ENCODE measurements around the gene CNR1.

GRCh38 chr6:88115307-88115706 is 50.8 kb downstream of the CNR1 start:
- TF ChIP-seq, protein P1, sequence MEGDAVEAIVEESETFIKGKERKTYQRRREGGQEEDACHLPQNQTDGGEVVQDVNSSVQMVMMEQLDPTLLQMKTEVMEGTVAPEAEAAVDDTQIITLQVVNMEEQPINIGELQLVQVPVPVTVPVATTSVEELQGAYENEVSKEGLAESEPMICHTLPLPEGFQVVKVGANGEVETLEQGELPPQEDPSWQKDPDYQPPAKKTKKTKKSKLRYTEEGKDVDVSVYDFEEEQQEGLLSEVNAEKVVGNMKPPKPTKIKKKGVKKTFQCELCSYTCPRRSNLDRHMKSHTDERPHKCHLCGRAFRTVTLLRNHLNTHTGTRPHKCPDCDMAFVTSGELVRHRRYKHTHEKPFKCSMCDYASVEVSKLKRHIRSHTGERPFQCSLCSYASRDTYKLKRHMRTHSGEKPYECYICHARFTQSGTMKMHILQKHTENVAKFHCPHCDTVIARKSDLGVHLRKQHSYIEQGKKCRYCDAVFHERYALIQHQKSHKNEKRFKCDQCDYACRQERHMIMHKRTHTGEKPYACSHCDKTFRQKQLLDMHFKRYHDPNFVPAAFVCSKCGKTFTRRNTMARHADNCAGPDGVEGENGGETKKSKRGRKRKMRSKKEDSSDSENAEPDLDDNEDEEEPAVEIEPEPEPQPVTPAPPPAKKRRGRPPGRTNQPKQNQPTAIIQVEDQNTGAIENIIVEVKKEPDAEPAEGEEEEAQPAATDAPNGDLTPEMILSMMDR (IDR thresholded peaks at IDR 0.05): no peak
- TF ChIP-seq POLR2A (IDR thresholded peaks at IDR 0.05): no peak

Data from Peyer's patch (tissue), 4 donors.